Progenitor cell of endocrine pancreas (in vitro differentiated cells): ENCODE measurements around the gene CDKN2A. TPM values are rescaled to one million over a fixed set of nuclear protein-coding genes. Genes with fewer than 3 reads are reported as not detected.

ENCODE experiments used
- DNase-seq: peaks from one replicate; pipeline ENCODE4 v3.0.0; 2021; ENCODE audit warnings: low spot score; ENCODE audit not compliant: unreplicated experiment
- H3K27ac Mint-ChIP-seq: 2 replicates; pipeline ENCODE4 v1.8.0; 2021; ENCODE audit warnings: mild to moderate bottlenecking, moderate library complexity, mixed read lengths
- H3K27me3 Mint-ChIP-seq: 2 replicates; pipeline ENCODE4 v1.8.0; 2021; ENCODE audit warnings: mixed read lengths
- H3K36me3 Mint-ChIP-seq: 2 replicates; pipeline ENCODE4 v1.8.0; 2022; ENCODE audit warnings: mixed read lengths; ENCODE audit not compliant: insufficient read depth
- H3K4me1 Mint-ChIP-seq: 2 replicates; pipeline ENCODE4 v1.8.0; 2021; ENCODE audit warnings: low read depth, mixed read lengths
- H3K4me3 Mint-ChIP-seq: 2 replicates; pipeline ENCODE4 v1.8.0; 2021; ENCODE audit warnings: low read depth, mild to moderate bottlenecking, moderate library complexity, mixed read lengths
- H3K9me3 Mint-ChIP-seq: 2 replicates; pipeline ENCODE4 v1.8.0; 2021; ENCODE audit warnings: low read depth, mixed read lengths
- total RNA-seq: library from RNA; stranded (reverse); gene quantifications from 2 replicates; pipeline ENCODE4 v1.2.1, GENCODE V29; 2021
- TF ChIP-seq, protein P1 (sequence below): fragments of 200-600 bp; sonication (generic); IDR thresholded peaks from one replicate; pipeline ENCODE4 v1.5.0; 2021; ENCODE audit warnings: antibody characterized with exemption, mild to moderate bottlenecking; ENCODE audit not compliant: unreplicated experiment

The CDKN2A gene
- total RNA-seq, 1 donor from 2014 or later, result not detected

- no peaks in the 10 kb centered on the region for H3K9me3 Mint-ChIP-seq
- peaks cover 9% of the 10 kb centered on the region for H3K4me1 Mint-ChIP-seq
- no peak overlapping the region for H3K4me3 Mint-ChIP-seq
- TF ChIP-seq, protein P1, sequence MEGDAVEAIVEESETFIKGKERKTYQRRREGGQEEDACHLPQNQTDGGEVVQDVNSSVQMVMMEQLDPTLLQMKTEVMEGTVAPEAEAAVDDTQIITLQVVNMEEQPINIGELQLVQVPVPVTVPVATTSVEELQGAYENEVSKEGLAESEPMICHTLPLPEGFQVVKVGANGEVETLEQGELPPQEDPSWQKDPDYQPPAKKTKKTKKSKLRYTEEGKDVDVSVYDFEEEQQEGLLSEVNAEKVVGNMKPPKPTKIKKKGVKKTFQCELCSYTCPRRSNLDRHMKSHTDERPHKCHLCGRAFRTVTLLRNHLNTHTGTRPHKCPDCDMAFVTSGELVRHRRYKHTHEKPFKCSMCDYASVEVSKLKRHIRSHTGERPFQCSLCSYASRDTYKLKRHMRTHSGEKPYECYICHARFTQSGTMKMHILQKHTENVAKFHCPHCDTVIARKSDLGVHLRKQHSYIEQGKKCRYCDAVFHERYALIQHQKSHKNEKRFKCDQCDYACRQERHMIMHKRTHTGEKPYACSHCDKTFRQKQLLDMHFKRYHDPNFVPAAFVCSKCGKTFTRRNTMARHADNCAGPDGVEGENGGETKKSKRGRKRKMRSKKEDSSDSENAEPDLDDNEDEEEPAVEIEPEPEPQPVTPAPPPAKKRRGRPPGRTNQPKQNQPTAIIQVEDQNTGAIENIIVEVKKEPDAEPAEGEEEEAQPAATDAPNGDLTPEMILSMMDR, result no peak
- DNase-seq, result no peak
- H3K36me3 Mint-ChIP-seq, result no peaks in the 10 kb centered on the region
- no peak overlapping the region for H3K27ac Mint-ChIP-seq
- no peaks in the 10 kb centered on the region for H3K27me3 Mint-ChIP-seq
Measured at GRCh38 chr9:22039258-22039657, 45.1 kb upstream of the CDKN2A start.

DNA sequence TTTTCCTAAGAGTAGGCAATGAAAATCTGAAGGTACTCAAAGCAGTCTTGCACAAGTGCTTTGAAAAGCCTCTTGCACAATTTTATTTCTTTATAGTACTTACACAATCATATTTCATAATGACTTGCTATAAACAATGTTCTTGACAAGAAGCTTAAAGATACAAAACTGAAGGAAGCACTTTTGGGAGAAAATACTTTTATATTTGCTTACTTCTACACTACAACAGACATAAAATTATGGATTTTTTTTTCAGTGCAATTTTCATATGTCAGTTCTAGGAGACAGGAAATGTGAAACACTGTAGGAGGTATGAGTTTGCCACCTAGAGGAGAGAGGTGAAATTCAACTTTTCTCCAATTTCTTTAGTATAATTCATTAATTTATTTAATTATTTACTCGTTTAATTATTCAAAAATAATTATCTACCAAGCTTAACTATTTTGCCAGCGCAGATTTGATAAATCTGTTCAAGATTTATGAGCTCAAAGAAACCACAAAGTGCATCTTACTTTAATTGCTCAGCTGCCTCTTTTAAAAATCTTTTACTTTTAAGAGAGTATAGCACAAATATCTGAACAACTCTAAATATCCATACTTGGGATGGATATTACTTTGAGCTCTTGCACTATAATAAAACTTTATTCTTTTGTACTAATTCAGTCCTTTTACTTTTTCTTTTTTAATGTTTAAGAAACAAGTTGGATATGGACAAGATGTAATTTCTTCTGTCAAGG is 43.9 kb upstream of the CDKN2A start:
- H3K36me3 Mint-ChIP-seq, result no peaks in the 10 kb centered on the region
- no peak for DNase-seq
- TF ChIP-seq, protein P1, result peak; percentile 52
- no peak overlapping the region for H3K27ac Mint-ChIP-seq
- no peaks in the 10 kb centered on the region for H3K27me3 Mint-ChIP-seq
- peaks cover 9% of the 10 kb centered on the region for H3K4me1 Mint-ChIP-seq
- no peaks in the 10 kb centered on the region for H3K9me3 Mint-ChIP-seq
- no peak overlapping the region for H3K4me3 Mint-ChIP-seq

DNA sequence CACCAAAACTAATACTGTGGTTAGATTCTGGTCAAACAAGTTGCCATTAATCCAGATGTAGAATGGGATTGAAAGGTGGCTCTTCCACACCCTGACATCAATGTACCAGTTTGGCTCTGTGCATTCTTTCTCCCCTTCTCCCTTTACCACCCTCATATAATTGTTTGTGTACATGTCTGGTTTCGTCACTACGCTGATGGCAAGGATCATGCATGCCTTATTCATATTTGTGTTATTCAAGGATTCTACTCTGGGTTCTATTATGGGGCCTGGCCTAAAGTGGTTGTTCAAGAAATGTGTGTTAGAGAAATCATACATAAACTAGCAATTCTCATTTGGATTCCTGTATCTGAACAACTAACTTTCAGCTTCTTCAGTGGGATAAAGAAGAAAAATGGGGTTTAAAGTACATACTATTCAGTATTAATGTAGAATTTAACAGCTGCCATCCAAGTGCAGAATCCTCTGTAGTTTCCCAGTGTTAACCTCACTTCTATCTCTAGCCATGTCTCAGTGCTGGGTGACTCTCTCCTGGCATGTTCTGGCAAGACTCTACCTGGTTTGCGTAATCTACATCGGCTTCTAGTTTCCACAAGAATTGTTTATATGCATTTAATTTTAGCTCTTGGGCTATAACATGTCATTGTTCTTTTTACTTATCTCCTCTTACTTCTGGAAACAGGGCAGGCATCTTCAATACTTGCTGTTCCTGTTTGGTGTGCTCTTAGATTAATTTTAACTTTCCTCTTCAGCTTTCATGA is 42.9 kb upstream of the CDKN2A start:
- Mint-ChIP-seq H3K27ac (no peak overlapping the region), H3K4me3 (no peak overlapping the region), H3K9me3 (no peaks in the 10 kb centered on the region), H3K27me3 (peaks cover 3% of the 10 kb centered on the region), H3K4me1 (peaks cover 8% of the 10 kb centered on the region), H3K36me3 (no peaks in the 10 kb centered on the region)
- TF ChIP-seq, protein P1, result no peak
- DNase-seq, result no peak

GRCh38 chr9:22035591-22036011 is 41.4 kb upstream of the CDKN2A start:
- no peak for DNase-seq
- Mint-ChIP-seq H3K36me3 (no peaks in the 10 kb centered on the region), H3K4me3 (no peak overlapping the region), H3K27ac (no peak overlapping the region), H3K9me3 (no peaks in the 10 kb centered on the region), H3K4me1 (no peaks in the 10 kb centered on the region), H3K27me3 (peaks cover 3% of the 10 kb centered on the region)
- TF ChIP-seq, protein P1, result no peak

- Mint-ChIP-seq H3K27me3 (peaks cover 7% of the 10 kb centered on the region), H3K36me3 (no peaks in the 10 kb centered on the region), H3K4me1 (no peaks in the 10 kb centered on the region), H3K4me3 (no peak overlapping the region), H3K27ac (no peak overlapping the region), H3K9me3 (no peaks in the 10 kb centered on the region)
- no peak for DNase-seq
- TF ChIP-seq, protein P1, result no peak
Measured at GRCh38 chr9:22033012-22033630, 38.9 kb upstream of the CDKN2A start.
